ENCODE data around the gene MYL7.

Gene MYL7

DNA sequence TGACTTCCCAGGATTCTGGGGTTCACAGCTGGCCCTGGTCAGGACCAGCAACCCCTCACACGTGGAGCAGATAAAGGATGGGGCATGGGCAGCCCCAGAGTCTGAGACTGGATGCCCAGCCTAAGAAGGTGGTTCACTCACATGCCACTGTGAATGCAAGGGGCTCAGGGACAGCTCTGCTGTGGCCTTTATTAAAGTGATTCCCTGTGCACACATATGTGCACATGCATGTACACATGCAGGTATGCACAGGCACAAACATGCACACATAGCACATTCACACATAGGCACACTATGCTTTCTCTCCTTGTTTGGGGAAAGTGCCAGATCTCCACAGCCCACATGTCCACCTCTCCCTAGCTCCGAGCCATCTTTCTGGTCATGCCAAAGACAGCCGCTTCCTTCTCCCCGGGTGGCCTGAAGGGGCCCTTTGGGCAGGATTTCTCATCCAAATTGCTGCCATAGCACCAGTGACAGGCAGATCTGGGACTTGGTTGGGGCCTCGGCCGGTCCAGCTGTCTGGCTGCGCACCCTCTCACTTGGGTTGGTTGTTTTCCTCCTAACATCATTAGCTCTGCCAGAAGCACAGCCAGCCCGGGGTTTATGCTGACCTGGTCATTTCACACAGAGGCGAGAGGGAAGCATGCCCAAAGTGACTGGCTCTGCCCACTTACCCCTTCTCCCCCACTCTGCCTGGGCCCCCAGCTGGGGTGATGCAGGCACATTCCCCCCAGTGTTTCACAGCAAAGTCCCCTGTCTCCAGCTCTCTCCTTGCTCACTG lies 46.7 kb upstream of the MYL7 start:
- Histone ChIP-seq H3K27ac (no peak overlapping the region), H3K4me1 (no peaks in the 10 kb centered on the region), H3K9me3 (peaks cover 0 to 6% (median 3%) of the 10 kb centered on the region in 3 donors), H3K36me3 (no peaks in the 10 kb centered on the region), H3K27me3 (peaks cover 0 to 21% of the 10 kb centered on the region in 2 donors), H3K4me3 (no peak overlapping the region)
- no peak for DNase-seq
- TF ChIP-seq, protein P1, sequence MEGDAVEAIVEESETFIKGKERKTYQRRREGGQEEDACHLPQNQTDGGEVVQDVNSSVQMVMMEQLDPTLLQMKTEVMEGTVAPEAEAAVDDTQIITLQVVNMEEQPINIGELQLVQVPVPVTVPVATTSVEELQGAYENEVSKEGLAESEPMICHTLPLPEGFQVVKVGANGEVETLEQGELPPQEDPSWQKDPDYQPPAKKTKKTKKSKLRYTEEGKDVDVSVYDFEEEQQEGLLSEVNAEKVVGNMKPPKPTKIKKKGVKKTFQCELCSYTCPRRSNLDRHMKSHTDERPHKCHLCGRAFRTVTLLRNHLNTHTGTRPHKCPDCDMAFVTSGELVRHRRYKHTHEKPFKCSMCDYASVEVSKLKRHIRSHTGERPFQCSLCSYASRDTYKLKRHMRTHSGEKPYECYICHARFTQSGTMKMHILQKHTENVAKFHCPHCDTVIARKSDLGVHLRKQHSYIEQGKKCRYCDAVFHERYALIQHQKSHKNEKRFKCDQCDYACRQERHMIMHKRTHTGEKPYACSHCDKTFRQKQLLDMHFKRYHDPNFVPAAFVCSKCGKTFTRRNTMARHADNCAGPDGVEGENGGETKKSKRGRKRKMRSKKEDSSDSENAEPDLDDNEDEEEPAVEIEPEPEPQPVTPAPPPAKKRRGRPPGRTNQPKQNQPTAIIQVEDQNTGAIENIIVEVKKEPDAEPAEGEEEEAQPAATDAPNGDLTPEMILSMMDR (IDR thresholded peaks at IDR 0.05): no peak
- intact Hi-C loops (cut with DNase I; ENCODE audit: low total_unique reads): no loop called here

DNA sequence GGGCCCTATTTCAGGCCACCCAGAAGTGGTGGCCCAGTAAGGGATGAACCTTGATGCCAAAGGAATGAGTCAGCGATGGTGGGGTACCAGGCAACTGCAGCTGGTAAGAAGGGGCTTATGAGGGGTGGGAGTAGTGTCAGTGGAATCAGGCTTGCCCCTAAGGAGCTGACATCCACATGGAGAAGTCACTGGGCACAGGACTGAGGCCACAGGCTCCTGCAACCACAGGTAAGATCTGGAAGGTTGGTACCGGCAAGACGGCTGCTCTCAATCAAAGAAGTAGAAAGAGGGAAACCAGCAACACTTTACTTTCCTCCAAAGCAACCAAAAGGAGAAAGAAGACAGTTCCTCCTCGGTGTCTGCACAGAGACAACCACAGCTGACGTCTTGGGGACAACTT lies 45.6 kb upstream of the MYL7 start:
- H3K36me3 ChIP-seq: no peaks in the 10 kb centered on the region
- H3K27ac ChIP-seq: no peak overlapping the region
- H3K27me3 ChIP-seq: peaks cover 0 to 20% of the 10 kb centered on the region in 2 donors
- peaks cover 0 to 10% (median 10%) of the 10 kb centered on the region in 3 donors for H3K9me3 ChIP-seq
- TF ChIP-seq, protein P1 (IDR thresholded peaks at IDR 0.05): no peak
- DNase-seq: no peak
- H3K4me3 ChIP-seq: no peak overlapping the region
- intact Hi-C loops (cut with DNase I; ENCODE audit: low total_unique reads): no loop called here
- H3K4me1 ChIP-seq: no peaks in the 10 kb centered on the region

DNA sequence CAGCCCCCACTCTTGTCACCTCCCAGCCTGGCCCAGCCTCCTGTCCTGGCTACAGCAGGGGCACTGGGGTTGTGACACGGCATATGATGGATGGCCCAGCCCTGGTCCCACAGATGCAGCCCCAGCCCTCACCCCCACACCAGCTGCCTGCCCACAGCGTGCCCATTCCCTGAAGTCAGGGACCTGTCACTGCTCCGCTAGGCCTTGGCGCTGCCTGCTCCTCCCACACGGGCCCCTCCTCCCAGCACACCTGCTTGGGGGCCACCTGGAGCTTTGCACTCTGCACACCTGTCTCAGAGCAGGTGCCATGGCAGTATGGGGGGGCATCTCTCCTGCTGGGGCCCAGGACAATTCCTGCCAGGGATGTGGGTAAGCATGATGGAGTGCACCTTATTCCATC lies 44.6 kb upstream of the MYL7 start:
- no peak for DNase-seq

DNA sequence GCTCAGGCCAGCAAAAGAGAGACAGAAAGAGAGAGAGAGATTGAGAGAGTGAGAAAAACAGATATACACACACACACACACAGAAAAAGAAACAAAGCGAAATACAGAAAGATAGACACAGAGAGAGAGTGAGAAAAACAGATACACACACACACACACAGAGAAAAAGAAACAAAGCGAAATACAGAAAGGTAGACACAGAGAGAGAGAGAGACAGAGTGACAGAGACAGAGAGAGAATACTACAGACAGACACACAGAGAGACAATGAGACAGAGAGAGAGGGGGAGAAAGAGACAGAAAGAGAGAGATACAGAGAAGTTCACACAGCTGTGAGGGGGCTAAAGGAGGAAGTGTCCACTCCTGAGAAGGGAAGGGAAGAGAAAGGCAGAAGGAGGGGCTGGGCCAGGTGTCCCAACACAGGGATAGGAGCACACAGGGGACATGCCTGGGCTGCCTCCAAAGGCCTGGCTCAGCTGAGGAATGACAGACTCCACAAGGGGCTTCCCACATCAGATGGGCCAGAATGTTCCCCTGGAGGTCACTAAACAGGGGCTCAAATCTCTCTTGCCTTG lies 43.8 kb upstream of the MYL7 start:
- intact Hi-C loops (cut with DNase I; ENCODE audit: low total_unique reads): loop anchor here (5.0 kb wide), 1 partner anchor 1098 kb away; no protein-coding TSS in a partner anchor
- peaks cover 0 to 10% (median 10%) of the 10 kb centered on the region in 3 donors for H3K9me3 ChIP-seq
- peaks cover 0 to 18% of the 10 kb centered on the region in 2 donors for H3K27me3 ChIP-seq
- H3K27ac ChIP-seq: no peak overlapping the region
- no peaks in the 10 kb centered on the region for H3K4me1 ChIP-seq
- H3K36me3 ChIP-seq: no peaks in the 10 kb centered on the region
- TF ChIP-seq, protein P1 (IDR thresholded peaks at IDR 0.05): no peak
- no peak overlapping the region for H3K4me3 ChIP-seq
- DNase-seq: no peak

More for the DNA sequence above, 44.6 kb upstream of the MYL7 start:
- Histone ChIP-seq H3K4me3 (no peak overlapping the region), H3K27ac (no peak overlapping the region), H3K36me3 (no peaks in the 10 kb centered on the region), H3K9me3 (peaks cover 0 to 10% (median 10%) of the 10 kb centered on the region in 3 donors), H3K4me1 (no peaks in the 10 kb centered on the region), H3K27me3 (peaks cover 0 to 20% of the 10 kb centered on the region in 2 donors)
- intact Hi-C loops (cut with DNase I; ENCODE audit: low total_unique reads): no loop called here
- TF ChIP-seq, protein P1 (IDR thresholded peaks at IDR 0.05): no peak

DNA sequence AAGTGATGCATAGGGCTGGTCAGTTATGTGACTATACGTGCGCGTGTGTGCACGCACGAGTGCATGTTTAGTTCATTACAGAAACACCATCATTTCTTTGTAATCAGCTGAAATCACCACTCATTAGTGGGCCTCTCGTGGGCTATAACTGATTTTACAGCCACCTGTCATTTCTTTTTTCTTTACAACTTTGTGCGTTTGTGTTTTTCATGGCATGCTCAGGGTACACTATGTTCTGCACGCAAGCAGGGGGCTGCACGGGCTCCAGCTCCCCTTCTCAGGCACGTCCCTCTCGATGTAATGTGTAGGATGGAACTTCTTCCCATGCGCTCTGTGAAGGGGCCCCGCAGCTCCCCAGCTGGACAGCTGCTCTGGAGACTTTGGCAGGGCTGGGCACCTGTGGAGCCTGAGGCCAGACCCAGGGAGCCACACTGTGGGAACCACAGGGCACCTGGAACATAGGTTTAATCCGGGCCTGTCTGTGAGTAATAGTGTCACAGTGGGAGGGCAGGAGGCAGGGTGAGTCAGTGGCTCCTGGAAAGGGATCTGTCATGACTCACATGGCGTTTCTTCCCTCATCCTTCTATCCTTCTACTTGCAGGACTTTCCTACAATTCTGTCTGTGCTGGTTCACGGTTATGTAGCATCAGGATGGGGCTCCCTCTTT lies 43.2 kb upstream of the MYL7 start:
- Histone ChIP-seq H3K36me3 (no peaks in the 10 kb centered on the region), H3K27ac (no peak overlapping the region), H3K9me3 (peaks cover 0 to 10% (median 10%) of the 10 kb centered on the region in 3 donors), H3K27me3 (peaks cover 0 to 12% of the 10 kb centered on the region in 2 donors), H3K4me1 (no peaks in the 10 kb centered on the region), H3K4me3 (no peak overlapping the region)
- no peak for DNase-seq
- intact Hi-C loops (cut with DNase I; ENCODE audit: low total_unique reads): loop anchor here (5.0 kb wide), 1 partner anchor 1097 kb away; no protein-coding TSS in a partner anchor
- TF ChIP-seq, protein P1 (IDR thresholded peaks at IDR 0.05): no peak
